ENCODE measurements around the gene PIEZO2.

Gene PIEZO2

DNA sequence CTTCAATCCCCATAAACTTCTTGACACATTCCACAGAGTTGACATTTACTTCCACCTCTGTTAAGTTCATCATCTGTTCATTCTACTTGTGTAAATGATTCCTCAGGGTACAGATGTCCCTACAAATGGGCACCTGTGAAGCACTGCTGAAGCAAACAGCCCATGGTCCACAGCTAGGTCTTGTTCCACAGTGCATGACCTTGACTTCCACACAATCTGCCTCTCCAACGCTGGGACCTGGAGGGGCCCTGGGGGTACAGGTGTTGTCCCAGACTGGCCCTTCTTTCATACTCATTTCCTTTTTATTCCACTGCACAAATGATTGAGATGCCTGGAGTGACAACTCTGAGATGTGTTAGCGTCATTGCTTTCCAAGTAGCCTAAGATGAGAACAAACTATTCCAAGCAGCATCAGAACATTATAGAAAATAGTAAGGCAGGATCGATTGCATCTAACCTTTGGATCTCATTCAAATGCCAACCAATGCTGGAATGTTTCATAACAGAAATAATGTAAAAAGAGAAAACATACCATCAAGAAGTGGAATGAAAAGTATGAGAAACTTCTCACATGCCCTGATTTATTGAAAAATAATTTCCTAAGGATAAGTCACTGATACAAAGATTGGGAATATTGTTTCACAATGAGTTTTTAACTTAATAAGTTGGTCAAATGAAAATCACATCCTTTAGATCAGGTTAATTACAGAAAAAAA lies 31.2 kb downstream of the PIEZO2 start:
- TF ChIP-seq, protein P1, sequence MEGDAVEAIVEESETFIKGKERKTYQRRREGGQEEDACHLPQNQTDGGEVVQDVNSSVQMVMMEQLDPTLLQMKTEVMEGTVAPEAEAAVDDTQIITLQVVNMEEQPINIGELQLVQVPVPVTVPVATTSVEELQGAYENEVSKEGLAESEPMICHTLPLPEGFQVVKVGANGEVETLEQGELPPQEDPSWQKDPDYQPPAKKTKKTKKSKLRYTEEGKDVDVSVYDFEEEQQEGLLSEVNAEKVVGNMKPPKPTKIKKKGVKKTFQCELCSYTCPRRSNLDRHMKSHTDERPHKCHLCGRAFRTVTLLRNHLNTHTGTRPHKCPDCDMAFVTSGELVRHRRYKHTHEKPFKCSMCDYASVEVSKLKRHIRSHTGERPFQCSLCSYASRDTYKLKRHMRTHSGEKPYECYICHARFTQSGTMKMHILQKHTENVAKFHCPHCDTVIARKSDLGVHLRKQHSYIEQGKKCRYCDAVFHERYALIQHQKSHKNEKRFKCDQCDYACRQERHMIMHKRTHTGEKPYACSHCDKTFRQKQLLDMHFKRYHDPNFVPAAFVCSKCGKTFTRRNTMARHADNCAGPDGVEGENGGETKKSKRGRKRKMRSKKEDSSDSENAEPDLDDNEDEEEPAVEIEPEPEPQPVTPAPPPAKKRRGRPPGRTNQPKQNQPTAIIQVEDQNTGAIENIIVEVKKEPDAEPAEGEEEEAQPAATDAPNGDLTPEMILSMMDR (IDR thresholded peaks at IDR 0.05): no peak
- no peak for TF ChIP-seq ZFX (IDR thresholded peaks at IDR 0.05; ENCODE audit: borderline replicate concordance)
- no peak overlapping the region for H3K27ac ChIP-seq

DNA sequence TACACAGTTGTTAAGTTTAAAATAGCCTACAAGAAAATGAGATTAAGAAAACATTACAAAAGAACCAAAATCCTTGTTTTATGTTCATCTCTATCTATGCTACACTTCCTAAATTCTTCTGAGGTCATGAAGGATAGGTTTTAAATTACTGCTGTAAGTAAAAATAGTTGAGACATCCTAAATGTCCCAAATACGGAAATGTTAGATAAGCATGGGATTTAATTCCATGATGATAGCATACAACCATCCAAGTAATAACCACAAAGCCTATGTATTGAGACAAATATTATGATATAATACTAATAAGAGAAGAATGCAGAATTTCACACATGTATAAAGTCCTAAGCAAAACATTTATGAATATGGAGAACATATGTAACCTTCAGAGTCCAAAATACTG lies 34.1 kb downstream of the PIEZO2 start:
- no peak overlapping the region for H3K27ac ChIP-seq
- TF ChIP-seq, protein P1 (IDR thresholded peaks at IDR 0.05): no peak
- no peak for TF ChIP-seq ZFX (IDR thresholded peaks at IDR 0.05; ENCODE audit: borderline replicate concordance)

DNA sequence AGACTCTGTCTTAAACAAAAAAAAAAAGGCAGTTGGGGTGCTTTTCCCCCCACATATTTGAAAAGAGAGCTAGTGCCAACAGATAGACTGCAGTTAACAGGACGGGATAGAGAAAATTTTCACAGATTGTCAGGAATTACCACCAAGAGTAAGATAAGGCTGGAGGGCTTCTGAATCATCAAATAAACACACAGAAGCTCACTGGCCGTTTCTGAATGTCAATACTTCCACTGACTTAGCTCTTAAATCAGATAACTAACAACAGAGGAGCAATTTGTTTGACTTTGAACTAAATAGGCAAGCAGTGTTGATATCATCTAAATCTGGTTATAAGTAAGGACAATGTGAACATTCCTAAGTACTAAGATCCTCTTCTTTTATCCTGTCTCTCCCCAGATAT lies 34.7 kb downstream of the PIEZO2 start:
- 0 out of 2 replicates have a peak overlapping the region, but pooled peaks have one; percentile 18 for H3K27ac ChIP-seq
- TF ChIP-seq ZFX (IDR thresholded peaks at IDR 0.05; ENCODE audit: borderline replicate concordance): no peak
- TF ChIP-seq, protein P1 (IDR thresholded peaks at IDR 0.05): no peak

DNA sequence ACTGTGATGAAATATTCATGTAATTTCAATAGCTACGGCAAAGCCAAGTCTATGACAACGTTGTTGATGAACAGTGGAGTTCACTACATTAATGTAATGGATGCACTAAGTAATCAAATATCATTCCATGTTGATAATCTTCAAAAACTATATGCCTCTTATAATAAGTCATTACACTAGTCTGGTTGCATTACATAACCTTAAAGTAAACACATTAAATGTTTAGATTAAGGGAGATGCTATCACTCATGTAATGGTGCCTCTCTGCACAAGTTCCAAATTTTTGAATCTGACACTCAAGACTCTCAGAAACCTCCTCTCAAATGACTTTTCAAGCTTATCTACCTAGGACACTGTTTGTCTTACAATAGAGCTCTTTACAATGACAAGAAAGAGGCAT lies 35.4 kb downstream of the PIEZO2 start:
- H3K27ac ChIP-seq: 0 out of 2 replicates have a peak overlapping the region, but pooled peaks have one; percentile 18
- TF ChIP-seq, protein P1 (IDR thresholded peaks at IDR 0.05): no peak
- no peak for TF ChIP-seq ZFX (IDR thresholded peaks at IDR 0.05; ENCODE audit: borderline replicate concordance)

DNA sequence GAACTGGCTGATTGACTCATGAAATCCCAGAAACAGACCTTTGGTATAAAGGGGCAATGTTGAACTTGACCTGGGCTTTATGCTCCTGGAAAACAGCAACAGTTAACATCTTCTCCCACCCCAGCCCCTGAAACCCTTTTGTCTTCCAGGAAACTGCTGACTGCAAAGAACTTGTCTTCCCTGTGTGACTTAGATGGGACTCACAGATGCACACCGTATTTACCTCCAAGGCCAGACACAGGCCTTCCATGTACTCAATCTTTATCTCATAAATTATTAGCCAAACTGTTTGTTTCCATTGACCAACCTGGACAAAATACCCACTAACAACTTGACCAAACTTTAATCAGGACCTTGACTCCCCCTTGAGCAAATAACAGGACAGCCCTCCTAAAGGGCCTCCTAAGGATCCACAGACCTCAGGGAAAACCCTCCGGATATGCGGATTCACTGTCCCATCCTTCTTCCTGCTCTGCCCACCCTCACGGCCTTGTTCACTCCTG lies 36.3 kb downstream of the PIEZO2 start:
- H3K27ac ChIP-seq: no peak overlapping the region

DNA sequence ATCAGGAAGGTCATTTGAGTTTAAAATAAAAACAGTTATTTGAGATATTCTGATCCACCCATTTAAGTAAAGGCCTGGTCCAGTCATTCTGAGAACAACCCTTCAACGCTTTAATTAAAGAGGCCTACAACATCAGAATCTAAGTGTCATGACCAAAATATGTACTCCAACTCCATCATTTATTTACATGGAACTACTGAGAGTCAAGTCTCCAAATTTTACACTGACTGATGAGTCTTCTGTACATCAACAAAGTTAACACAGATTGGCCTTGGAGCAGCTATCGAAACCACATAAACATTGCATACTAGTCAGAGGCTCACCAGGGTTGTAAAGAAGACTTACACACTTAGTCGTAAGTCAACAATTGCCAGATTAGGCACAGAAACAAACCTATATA lies 37.1 kb downstream of the PIEZO2 start:
- H3K27ac ChIP-seq: no peak overlapping the region
- TF ChIP-seq, protein P1 (IDR thresholded peaks at IDR 0.05): no peak
- TF ChIP-seq ZFX (IDR thresholded peaks at IDR 0.05; ENCODE audit: borderline replicate concordance): no peak

More for the DNA sequence above, 36.3 kb downstream of the PIEZO2 start:
- TF ChIP-seq, protein P1 (IDR thresholded peaks at IDR 0.05): no peak
- no peak for TF ChIP-seq ZFX (IDR thresholded peaks at IDR 0.05; ENCODE audit: borderline replicate concordance)

DNA sequence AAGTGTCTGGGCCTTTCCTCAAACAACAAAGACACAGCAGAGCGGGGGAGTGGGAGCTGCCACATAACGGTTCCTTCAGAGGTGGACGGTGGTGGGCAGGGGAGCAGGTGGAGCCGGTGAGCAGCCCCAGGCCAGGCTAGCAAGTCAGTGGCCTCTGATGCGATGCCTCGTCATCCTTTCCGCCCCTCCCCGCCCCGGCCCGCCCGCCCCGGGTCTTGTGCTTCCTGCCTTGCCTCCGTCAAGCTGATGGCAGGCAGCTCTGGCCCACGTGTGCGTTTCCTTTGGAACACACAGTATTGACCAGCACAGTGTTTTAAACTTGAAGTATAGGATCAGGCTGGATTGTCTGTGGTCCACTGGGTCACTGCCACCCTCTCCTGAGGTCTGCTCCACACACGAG lies 38.9 kb downstream of the PIEZO2 start:
- no peak overlapping the region for H3K27ac ChIP-seq
- TF ChIP-seq, protein P1 (IDR thresholded peaks at IDR 0.05): no peak
- no peak for TF ChIP-seq ZFX (IDR thresholded peaks at IDR 0.05; ENCODE audit: borderline replicate concordance)
